A673 (cell line): ENCODE measurements around the gene RAVER2.

Experiments used
- EZH2 ChIP-seq: fragments of 200-600 bp; sonication (generic); IDR thresholded peaks from 2 replicates; pipeline ENCODE4 v1.6.1; 2017; ENCODE audit warnings: borderline replicate concordance, low read depth, mild to moderate bottlenecking, mixed read lengths, antibody characterized with exemption, low read length; ENCODE audit not compliant: poor library complexity, severe bottlenecking
- TF ChIP-seq, protein P1 (sequence below): fragments of 300-800, 200-600 bp; sonication (generic); conservative IDR thresholded peaks from 2 replicates; pipeline ENCODE4 v1.5.1; 2017; ENCODE audit warnings: low read depth, mild to moderate bottlenecking, antibody characterized with exemption, low read length, moderate library complexity, mixed read lengths

DNA sequence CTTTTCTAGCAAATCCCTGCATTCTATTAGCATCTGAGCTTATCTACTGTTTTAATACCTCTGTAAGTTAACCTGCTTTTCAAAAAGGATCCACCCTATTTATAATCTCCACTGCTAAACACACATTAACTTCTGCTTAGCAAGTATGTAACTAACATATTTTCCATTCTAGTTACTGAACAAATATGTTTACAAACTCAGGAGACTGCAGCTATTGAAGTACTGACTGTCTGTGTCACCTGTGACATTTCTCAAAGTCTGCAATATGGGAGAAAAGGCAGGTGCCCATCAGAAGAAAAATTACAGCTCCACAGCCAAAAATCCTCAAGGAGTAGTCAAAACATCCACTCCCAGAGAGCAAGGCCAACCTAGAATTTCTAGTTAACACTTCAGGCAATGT is 133.2 kb downstream of the RAVER2 start:
- no peak for TF ChIP-seq EZH2
- TF ChIP-seq, protein P1, sequence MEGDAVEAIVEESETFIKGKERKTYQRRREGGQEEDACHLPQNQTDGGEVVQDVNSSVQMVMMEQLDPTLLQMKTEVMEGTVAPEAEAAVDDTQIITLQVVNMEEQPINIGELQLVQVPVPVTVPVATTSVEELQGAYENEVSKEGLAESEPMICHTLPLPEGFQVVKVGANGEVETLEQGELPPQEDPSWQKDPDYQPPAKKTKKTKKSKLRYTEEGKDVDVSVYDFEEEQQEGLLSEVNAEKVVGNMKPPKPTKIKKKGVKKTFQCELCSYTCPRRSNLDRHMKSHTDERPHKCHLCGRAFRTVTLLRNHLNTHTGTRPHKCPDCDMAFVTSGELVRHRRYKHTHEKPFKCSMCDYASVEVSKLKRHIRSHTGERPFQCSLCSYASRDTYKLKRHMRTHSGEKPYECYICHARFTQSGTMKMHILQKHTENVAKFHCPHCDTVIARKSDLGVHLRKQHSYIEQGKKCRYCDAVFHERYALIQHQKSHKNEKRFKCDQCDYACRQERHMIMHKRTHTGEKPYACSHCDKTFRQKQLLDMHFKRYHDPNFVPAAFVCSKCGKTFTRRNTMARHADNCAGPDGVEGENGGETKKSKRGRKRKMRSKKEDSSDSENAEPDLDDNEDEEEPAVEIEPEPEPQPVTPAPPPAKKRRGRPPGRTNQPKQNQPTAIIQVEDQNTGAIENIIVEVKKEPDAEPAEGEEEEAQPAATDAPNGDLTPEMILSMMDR = no peak
